Neural cell (in vitro differentiated cells): Measurements from ENCODE around the gene FAM174C.

ENCODE experiments used
- EP300 ChIP-seq: fragments of 450-650 bp; conservative IDR thresholded peaks from 2 replicates; pipeline ENCODE4 v1.6.1; 2014; ENCODE audit warnings: antibody characterized with exemption, mild to moderate bottlenecking, moderate library complexity; ENCODE audit not compliant: poor library complexity, severe bottlenecking
- EZH2 ChIP-seq: fragments of 200-600, 300-800 bp; shearing (Covaris generic), sonication (generic); IDR thresholded peaks from 2 replicates; pipeline ENCODE4 v1.6.1; 2014; ENCODE audit warnings: antibody characterized with exemption, low read length, borderline replicate concordance, mild to moderate bottlenecking; ENCODE audit not compliant: insufficient read depth, poor library complexity, severe bottlenecking
- MXI1 ChIP-seq: fragments of 450-650 bp; conservative IDR thresholded peaks from 2 replicates; pipeline ENCODE4 v1.6.1; 2014; ENCODE audit warnings: antibody characterized with exemption, mild to moderate bottlenecking; ENCODE audit not compliant: poor library complexity, severe bottlenecking
- POLR2AphosphoS5 ChIP-seq: IDR thresholded peaks from 2 replicates; pipeline ENCODE4 v1.6.1; 2012
- SMC3 ChIP-seq: fragments of 450-650 bp; conservative IDR thresholded peaks from 2 replicates; pipeline ENCODE4 v1.6.1; 2014; ENCODE audit warnings: antibody characterized with exemption, mild to moderate bottlenecking, moderate library complexity; ENCODE audit not compliant: poor library complexity
- TAF1 ChIP-seq: IDR thresholded peaks from 2 replicates; pipeline ENCODE4 v1.6.1; 2012; ENCODE audit warnings: low read depth
- TF ChIP-seq, protein P1 (sequence below): IDR thresholded peaks from 2 replicates; pipeline ENCODE4 v1.6.1; 2012; ENCODE audit warnings: borderline replicate concordance
- TF ChIP-seq, protein P2 (sequence below): fragments of 450-650 bp; IDR thresholded peaks from 2 replicates; pipeline ENCODE4 v1.5.1; 2014; ENCODE audit warnings: antibody characterized with exemption, mild to moderate bottlenecking, moderate library complexity; ENCODE audit not compliant: poor library complexity, severe bottlenecking

DNA sequence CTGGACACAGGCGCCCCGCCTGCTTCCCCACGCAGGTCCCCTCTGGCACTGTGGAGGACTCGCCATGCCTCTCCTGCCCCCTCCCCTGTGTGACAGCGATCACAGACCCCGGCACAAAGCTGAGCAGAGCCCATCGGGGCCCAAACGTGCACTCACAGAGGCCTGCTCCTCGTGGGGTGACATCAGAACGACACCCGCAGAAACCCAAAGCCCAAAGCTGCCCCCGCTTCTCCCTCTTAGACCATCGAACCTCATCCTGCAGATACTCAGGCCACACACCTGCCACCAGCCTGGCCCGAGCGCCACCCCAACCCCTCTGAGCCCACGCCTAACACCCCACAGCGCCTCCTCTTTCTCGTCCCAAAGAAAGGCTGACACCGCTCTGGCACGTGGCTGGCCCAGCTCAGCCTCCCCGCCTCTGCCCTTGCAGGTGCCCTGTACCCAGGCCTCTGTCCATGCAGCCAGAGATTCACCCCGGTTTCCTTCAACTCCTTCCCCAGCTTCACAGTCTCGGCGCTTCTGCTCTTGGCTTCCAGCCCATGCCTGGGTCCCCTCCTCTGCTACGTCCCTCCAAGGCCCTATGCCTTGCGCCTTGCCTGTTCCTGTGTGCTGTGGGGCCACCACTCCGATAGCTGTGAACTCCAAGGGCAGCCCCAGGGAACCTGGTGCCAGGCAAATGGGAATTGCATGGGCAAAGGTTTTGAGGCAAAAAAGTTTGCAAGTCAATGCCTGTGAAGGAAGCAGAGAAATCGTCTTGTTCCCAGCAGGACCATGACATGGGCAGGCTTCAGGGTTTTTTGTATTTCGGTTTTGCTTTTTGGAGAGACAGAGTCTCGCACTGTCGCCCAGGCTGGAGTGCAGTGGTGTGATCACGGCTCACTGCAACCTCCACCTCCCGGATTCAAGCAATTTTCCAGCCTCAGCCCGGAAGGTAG is 36.7 kb upstream of the FAM174C start:
- TF ChIP-seq, protein P1, sequence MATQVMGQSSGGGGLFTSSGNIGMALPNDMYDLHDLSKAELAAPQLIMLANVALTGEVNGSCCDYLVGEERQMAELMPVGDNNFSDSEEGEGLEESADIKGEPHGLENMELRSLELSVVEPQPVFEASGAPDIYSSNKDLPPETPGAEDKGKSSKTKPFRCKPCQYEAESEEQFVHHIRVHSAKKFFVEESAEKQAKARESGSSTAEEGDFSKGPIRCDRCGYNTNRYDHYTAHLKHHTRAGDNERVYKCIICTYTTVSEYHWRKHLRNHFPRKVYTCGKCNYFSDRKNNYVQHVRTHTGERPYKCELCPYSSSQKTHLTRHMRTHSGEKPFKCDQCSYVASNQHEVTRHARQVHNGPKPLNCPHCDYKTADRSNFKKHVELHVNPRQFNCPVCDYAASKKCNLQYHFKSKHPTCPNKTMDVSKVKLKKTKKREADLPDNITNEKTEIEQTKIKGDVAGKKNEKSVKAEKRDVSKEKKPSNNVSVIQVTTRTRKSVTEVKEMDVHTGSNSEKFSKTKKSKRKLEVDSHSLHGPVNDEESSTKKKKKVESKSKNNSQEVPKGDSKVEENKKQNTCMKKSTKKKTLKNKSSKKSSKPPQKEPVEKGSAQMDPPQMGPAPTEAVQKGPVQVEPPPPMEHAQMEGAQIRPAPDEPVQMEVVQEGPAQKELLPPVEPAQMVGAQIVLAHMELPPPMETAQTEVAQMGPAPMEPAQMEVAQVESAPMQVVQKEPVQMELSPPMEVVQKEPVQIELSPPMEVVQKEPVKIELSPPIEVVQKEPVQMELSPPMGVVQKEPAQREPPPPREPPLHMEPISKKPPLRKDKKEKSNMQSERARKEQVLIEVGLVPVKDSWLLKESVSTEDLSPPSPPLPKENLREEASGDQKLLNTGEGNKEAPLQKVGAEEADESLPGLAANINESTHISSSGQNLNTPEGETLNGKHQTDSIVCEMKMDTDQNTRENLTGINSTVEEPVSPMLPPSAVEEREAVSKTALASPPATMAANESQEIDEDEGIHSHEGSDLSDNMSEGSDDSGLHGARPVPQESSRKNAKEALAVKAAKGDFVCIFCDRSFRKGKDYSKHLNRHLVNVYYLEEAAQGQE = no peak
- TF ChIP-seq, protein P2, sequence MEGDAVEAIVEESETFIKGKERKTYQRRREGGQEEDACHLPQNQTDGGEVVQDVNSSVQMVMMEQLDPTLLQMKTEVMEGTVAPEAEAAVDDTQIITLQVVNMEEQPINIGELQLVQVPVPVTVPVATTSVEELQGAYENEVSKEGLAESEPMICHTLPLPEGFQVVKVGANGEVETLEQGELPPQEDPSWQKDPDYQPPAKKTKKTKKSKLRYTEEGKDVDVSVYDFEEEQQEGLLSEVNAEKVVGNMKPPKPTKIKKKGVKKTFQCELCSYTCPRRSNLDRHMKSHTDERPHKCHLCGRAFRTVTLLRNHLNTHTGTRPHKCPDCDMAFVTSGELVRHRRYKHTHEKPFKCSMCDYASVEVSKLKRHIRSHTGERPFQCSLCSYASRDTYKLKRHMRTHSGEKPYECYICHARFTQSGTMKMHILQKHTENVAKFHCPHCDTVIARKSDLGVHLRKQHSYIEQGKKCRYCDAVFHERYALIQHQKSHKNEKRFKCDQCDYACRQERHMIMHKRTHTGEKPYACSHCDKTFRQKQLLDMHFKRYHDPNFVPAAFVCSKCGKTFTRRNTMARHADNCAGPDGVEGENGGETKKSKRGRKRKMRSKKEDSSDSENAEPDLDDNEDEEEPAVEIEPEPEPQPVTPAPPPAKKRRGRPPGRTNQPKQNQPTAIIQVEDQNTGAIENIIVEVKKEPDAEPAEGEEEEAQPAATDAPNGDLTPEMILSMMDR = no peak
- TF ChIP-seq POLR2AphosphoS5 (no peak), EZH2 (no peak), MXI1 (no peak), SMC3 (no peak), TAF1 (no peak), EP300 (no peak)
